D721Med (cell line): ENCODE measurements around the gene FOXK1.

Source experiments
- DNase-seq: peaks from one replicate; pipeline ENCODE4 v3.0.0; 2011; ENCODE audit warnings: low spot score; ENCODE audit not compliant: insufficient read length
- FAIRE-seq: peaks from 2 replicates; lab custom pipeline; 2011; peaks lifted over from hg19 to GRCh38; lab: Jason Lieb, UNC
- CTCF ChIP-seq: IDR thresholded peaks from 2 replicates; pipeline ENCODE4 v1.5.1; 2012; ENCODE audit warnings: mild to moderate bottlenecking, control low read depth; ENCODE audit not compliant: insufficient read depth; ENCODE audit errors: missing control alignments

The FOXK1 gene

DNA sequence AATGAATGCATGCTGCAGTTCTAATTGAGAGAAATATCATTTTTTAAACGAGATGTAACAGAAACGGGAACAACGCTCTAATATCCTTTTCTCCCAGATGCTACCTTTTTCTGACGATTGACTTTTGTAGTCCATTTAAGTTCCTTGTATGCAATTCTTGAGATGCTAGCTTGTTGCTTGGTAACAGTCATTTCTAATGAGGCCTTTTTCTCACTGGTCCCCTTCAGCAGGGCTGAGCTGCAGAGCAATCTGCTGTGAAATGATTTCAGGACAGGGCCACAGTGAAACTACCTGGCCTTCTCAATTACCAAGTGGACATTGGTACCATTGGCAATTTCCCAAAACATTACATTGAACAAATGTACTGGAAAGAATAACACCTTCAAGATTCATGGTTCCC lies 26.2 kb upstream of the FOXK1 start:
- no peak for TF ChIP-seq CTCF
- no peak for DNase-seq
- no peak for FAIRE-seq

DNA sequence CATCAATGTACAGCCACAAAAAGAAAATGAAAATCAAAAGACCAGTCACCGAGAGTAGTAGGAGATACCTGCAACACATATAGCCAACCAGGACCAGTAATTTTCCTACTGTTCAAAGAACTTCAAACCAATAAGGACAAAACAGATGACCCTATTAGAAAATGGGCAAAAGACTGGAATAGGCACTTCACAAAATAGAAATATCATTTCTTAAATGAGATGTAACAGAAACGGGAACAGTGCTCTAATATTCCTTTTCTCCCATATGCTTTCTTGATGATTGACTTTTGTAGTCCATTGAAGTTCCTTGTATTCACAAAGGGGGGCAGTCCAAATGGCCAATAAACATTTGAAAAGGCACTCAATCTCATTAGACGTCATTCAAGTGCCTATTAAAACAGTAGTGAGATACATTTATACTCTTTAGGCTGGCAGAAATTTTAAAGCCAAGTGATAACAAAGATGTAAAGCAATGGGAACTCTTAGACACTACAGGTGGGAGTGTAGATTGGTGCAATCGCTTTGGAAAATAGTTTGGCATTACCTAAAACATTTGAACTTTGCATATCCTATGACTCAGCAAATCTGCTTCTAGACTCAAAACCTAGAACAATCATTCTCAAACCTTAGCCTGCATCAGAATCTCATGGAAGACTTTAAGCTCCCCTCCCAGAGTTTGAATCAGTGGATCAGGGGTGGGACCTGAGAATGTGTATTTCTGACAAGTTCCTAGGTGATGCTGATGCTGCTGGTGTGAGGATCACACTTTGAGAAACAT lies 24.3 kb upstream of the FOXK1 start:
- TF ChIP-seq CTCF: no peak
- no peak for DNase-seq
- no peak for FAIRE-seq

GRCh38 chr7:4659551-4660286 lies 22.4 kb upstream of the FOXK1 start:
- peak; percentile 28 for TF ChIP-seq CTCF
- FAIRE-seq: no peak
- DNase-seq: no peak

GRCh38 chr7:4661871-4662270 lies 20.2 kb upstream of the FOXK1 start:
- no peak for TF ChIP-seq CTCF
- FAIRE-seq: no peak
- no peak for DNase-seq

GRCh38 chr7:4663239-4664018 lies 18.7 kb upstream of the FOXK1 start:
- TF ChIP-seq CTCF: no peak
- no peak for DNase-seq
- FAIRE-seq: no peak

- TF ChIP-seq CTCF: no peak
- DNase-seq: no peak
- no peak for FAIRE-seq
Measured at GRCh38 chr7:4665661-4666060, 16.4 kb upstream of the FOXK1 start.
